K562 (cell line): ENCODE results near the gene RPRD1B. TPM values are rescaled to one million over a fixed set of nuclear protein-coding genes. Genes with fewer than 3 reads are reported as not detected.

Source experiments
- ATAC-seq: fragments of 200-7000 bp; cut with Tn5 transposase; 3 replicates; pipeline ENCODE4 v1.9.1; 2020; ENCODE audit warnings: moderate library complexity
- BruUV-seq: library from RNA; stranded (reverse); fragments of 400-500 nt; replicated peaks from 2 replicates; lab custom pipeline; 2021; lab: Mats Ljungman, UMichigan
- CTCF ChIA-PET: fragments of 300-600 bp; formaldehyde crosslinking; extraction: SDS; loops from one replicate; lab custom pipeline; 2021; ENCODE audit warnings: low intra/inter-chr PET ratio; lab: Yijun Ruan, JAX
- POLR2A ChIA-PET: fragments of 300-600, 350-650 bp; sonication (Branson Sonifier 250); formaldehyde crosslinking; extraction: SDS; loops from one replicate; lab custom pipeline; 2021; ENCODE audit warnings: antibody characterized with exemption, inconsistent platforms; lab: Yijun Ruan, JAX
- DNase-seq, 4 experiments: peaks; one replicate each; pipeline versions ENCODE4 v3.0.0 to v3.0.0-alpha.2; 2011 to 2018; ENCODE audit warnings: low spot score in 3 of 4, mixed read lengths in 3 of 4; ENCODE audit errors: extremely low read depth in 1 of 4
- FAIRE-seq: peaks from 2 replicates; lab custom pipeline; 2011; peaks lifted over from hg19 to GRCh38; lab: Jason Lieb, UNC
- H2AFZ ChIP-seq: 2 replicates; pipeline ENCODE4 v1.6.0; 2011; ENCODE audit warnings: low read depth, low read length, control low read depth, inconsistent platforms
- H3K27ac ChIP-seq: fragments of 200-600 bp; 3 replicates; pipeline ENCODE4 v1.8.0; 2011; ENCODE audit warnings: low read depth, mild to moderate bottlenecking, control low read depth, inconsistent platforms, low read length, moderate library complexity, mixed read lengths; ENCODE audit errors: extremely low read depth
- H3K27me3 ChIP-seq, 2 experiments: fragments of 300-600 bp in 1 of 2; 2 replicates in 1 of 2; 3 replicates in 1 of 2; pipeline versions ENCODE4 v1.6.0 to v1.8.0; 2011; ENCODE audit warnings: inconsistent platforms in 2 of 2, low read length in 2 of 2, mild to moderate bottlenecking in 1 of 2, mixed read lengths in 1 of 2, moderate library complexity in 1 of 2; ENCODE audit not compliant: control insufficient read depth in 2 of 2, insufficient read depth in 2 of 2
- H3K36me3 ChIP-seq: fragments of 300-600 bp; 3 replicates; pipeline ENCODE4 v1.8.0; 2011; ENCODE audit warnings: mild to moderate bottlenecking, low read length, inconsistent platforms; ENCODE audit not compliant: control insufficient read depth, insufficient read depth
- H3K4me1 ChIP-seq, 2 experiments: fragments of 200-600 bp in 1 of 2; replicated peaks in 1 of 2; 2 replicates in 1 of 2; 3 replicates in 1 of 2; pipeline versions ENCODE4 v1.5.1 to v1.8.0; 2011; ENCODE audit warnings: inconsistent platforms in 2 of 2, low read length in 2 of 2, mild to moderate bottlenecking in 1 of 2, mixed read lengths in 1 of 2, moderate library complexity in 1 of 2; ENCODE audit not compliant: control insufficient read depth in 2 of 2, insufficient read depth in 2 of 2
- H3K4me2 ChIP-seq: 2 replicates; pipeline ENCODE4 v1.6.1; 2011; ENCODE audit warnings: low read length, control low read depth, inconsistent platforms, mixed read lengths; ENCODE audit not compliant: insufficient read depth
- H3K4me3 ChIP-seq: fragments of 200-600 bp; sonication (generic), shearing (Covaris generic); 2 replicates; pipeline ENCODE4 v1.5.1; 2016; ENCODE audit warnings: control low read depth, inconsistent platforms
- H3K79me2 ChIP-seq: fragments of 200-600 bp; 3 replicates; pipeline ENCODE4 v1.8.0; 2011; ENCODE audit warnings: low read length, inconsistent platforms; ENCODE audit not compliant: control insufficient read depth, insufficient read depth
- H3K9ac ChIP-seq, 2 experiments: 2 replicates each; pipeline versions ENCODE4 v1.6.0 to v1.6.1; 2011; ENCODE audit warnings: low read depth in 2 of 2, low read length in 2 of 2, control low read depth in 1 of 2, inconsistent platforms in 1 of 2, mild to moderate bottlenecking in 1 of 2, mixed read lengths in 1 of 2; ENCODE audit not compliant: insufficient read depth in 1 of 2
- H3K9me1 ChIP-seq: one replicate; pipeline ENCODE4 v1.6.0; 2011; ENCODE audit warnings: inconsistent platforms, mild to moderate bottlenecking, low read length, moderate library complexity; ENCODE audit not compliant: control insufficient read depth, insufficient read depth
- H3K9me3 ChIP-seq: replicated peaks from 2 replicates; pipeline ENCODE4 v1.5.1; 2011; ENCODE audit warnings: low read depth, low read length, inconsistent platforms; ENCODE audit not compliant: control insufficient read depth, insufficient read depth
- H4K20me1 ChIP-seq: replicated peaks from 2 replicates; pipeline ENCODE4 v1.6.1; 2011; ENCODE audit warnings: low read length, inconsistent platforms, mixed read lengths; ENCODE audit not compliant: control insufficient read depth, insufficient read depth
- CBFA2T3 ChIP-seq: fragments of 450-650 bp; IDR thresholded peaks from 2 replicates; pipeline ENCODE4 v1.6.1; 2017
- HDAC2 ChIP-seq: fragments of 450-650 bp; IDR thresholded peaks from 2 replicates; pipeline ENCODE4 v1.6.1; 2016; ENCODE audit warnings: mild to moderate bottlenecking
- LARP7 ChIP-seq: fragments of 450-650 bp; IDR thresholded peaks from 2 replicates; pipeline ENCODE4 v1.6.1; 2016
- MEF2D ChIP-seq: conservative IDR thresholded peaks from 2 replicates; pipeline ENCODE4 v1.6.1; 2016; ENCODE audit warnings: low read depth, missing genetic modification characterization, missing compliant biosample characterization
- MYBL2 ChIP-seq, 2 experiments: fragments of 450-650 bp in 1 of 2; sonication (generic) in 1 of 2; formaldehyde crosslinking in 1 of 2; IDR thresholded peaks; 2 replicates each; pipeline versions ENCODE4 v1.6.1 to v1.8.1; 2017 to 2022; ENCODE audit warnings: borderline replicate concordance in 1 of 2, inconsistent platforms in 1 of 2, low read depth in 1 of 2, mild to moderate bottlenecking in 1 of 2, missing genetic modification reagents in 1 of 2, moderate library complexity in 1 of 2
- NFE2 ChIP-seq: IDR thresholded peaks from 2 replicates; pipeline ENCODE4 v1.6.1; 2014; ENCODE audit warnings: antibody characterized with exemption, low read depth
- RB1 ChIP-seq: fragments of 450-650 bp; IDR thresholded peaks from 2 replicates; pipeline ENCODE4 v1.6.1; 2017; ENCODE audit warnings: low read depth, mild to moderate bottlenecking
- RCOR1 ChIP-seq, 2 experiments: IDR thresholded peaks; 2 replicates each; pipeline ENCODE4 v1.6.1; 2012; ENCODE audit warnings: low read depth in 2 of 2, low read length in 2 of 2, borderline replicate concordance in 1 of 2, improper control_type of control experiment in 1 of 2
- SMC3 ChIP-seq: conservative IDR thresholded peaks from 2 replicates; pipeline ENCODE4 v1.6.1; 2011; ENCODE audit warnings: low read depth, low read length, improper control_type of control experiment; ENCODE audit not compliant: insufficient read depth
- TBL1XR1 ChIP-seq, 2 experiments: IDR thresholded peaks; 2 replicates each; pipeline ENCODE4 v1.6.1; 2012; ENCODE audit warnings: improper control_type of control experiment in 2 of 2, low read length in 2 of 2, mild to moderate bottlenecking in 1 of 2
- TEAD4 ChIP-seq, 2 experiments: sonication (generic) in 1 of 2; formaldehyde crosslinking in 1 of 2; IDR thresholded peaks; 2 replicates each; pipeline versions ENCODE4 v1.6.1 to v1.8.0; 2012 to 2022; ENCODE audit warnings: borderline replicate concordance in 1 of 2, inconsistent platforms in 1 of 2, low read length in 1 of 2, mild to moderate bottlenecking in 1 of 2, missing genetic modification reagents in 1 of 2
- THRA ChIP-seq: fragments of 450-650 bp; IDR thresholded peaks from 2 replicates; pipeline ENCODE4 v1.6.1; 2017; ENCODE audit warnings: mild to moderate bottlenecking, moderate library complexity
- U2AF1 ChIP-seq: fragments of 200-400 bp; formaldehyde crosslinking; optimal IDR thresholded peaks from 2 replicates; pipeline ENCODE3; 2017; ENCODE audit warnings: mild to moderate bottlenecking, low read depth, low read length, moderate library complexity
- VEZF1 ChIP-seq: fragments of 200-800 bp; sonication (Bioruptor generic); IDR thresholded peaks from 2 replicates; pipeline ENCODE4 v1.6.1; 2017; ENCODE audit warnings: missing genetic modification characterization, missing compliant biosample characterization
- XRCC5 ChIP-seq: fragments of 200-400 bp; formaldehyde crosslinking; IDR thresholded peaks from 2 replicates; pipeline ENCODE4 v1.6.1; 2017; ENCODE audit warnings: low read depth, mild to moderate bottlenecking, low read length
- ZBTB34 ChIP-seq: fragments of 250-450 bp; sonication (Bioruptor Pico); IDR thresholded peaks from 2 replicates; pipeline ENCODE4 v1.8.0; 2021; ENCODE audit warnings: mild to moderate bottlenecking, moderate library complexity
- ZNF384 ChIP-seq: IDR thresholded peaks from 2 replicates; pipeline ENCODE4 v1.6.1; 2012; ENCODE audit warnings: low read depth, low read length, improper control_type of control experiment
- WGBS: fragments of 100-300 bp; shearing (Covaris generic); methylation state at CpG from one replicate; pipeline ENCODE4 v1.1.6; 2016; ENCODE audit warnings: low coverage, mixed read lengths; ENCODE audit not compliant: insufficient coverage; ENCODE audit errors: missing lambda C conversion rate; 5-methylcytosine and 5-hydroxymethylcytosine counted together
- in situ Hi-C: fragments of 300-500 bp; cut with MboI; formaldehyde crosslinking; loops from 4 replicates; pipeline ENCODE4 v1.15.0; 2018; ENCODE audit warnings: inconsistent platforms, mixed read lengths
- intact Hi-C: fragments of 100-400 bp; cut with micrococcal nuclease; formaldehyde crosslinking; loops from 2 replicates; pipeline ENCODE4 v1.14.2; 2022
- polyA plus RNA-seq, 8 experiments: library from polyadenylated mRNA; depleted of rRNA in 4 of 8; stranded (reverse) in 5 of 8; unstranded in 3 of 8; fragments of >200 nt; fragmentation: Nextera tagmentation in 2 of 8; fragmentation: Illumina TruSeq in 1 of 8; extraction: Ambion mirVana in 2 of 8; extraction: Trizol in 1 of 8; gene quantifications; 2 replicates each; pipeline versions ENCODE4 v1.2.1 to v1.2.3, GENCODE V29; 2011 to 2014; ENCODE audit warnings: inconsistent platforms in 1 of 8, missing spikeins in 1 of 8
- total RNA-seq, 7 experiments: library from RNA; depleted of rRNA in 6 of 7; stranded (reverse); fragments of >200 nt in 6 of 7; fragmentation: Illumina TruSeq in 2 of 7; extraction: Trizol in 2 of 7; gene quantifications; 2 replicates each; pipeline versions ENCODE4 v1.2.1 to v1.2.3, GENCODE V29; 2011 to 2021; ENCODE audit warnings: low replicate concordance in 1 of 7

Gene RPRD1B
- total and polyA plus RNA-seq, 9 of the 15 experiments (the other 6 are each of a cell fraction or from before 2014, with no cell fraction given) = 5.5 to 43.0 (median 24.4) TPM

GRCh38 chr20:37992802-37993409, 40.6 kb upstream of the RPRD1B start:
- peaks cover 9% of the 10 kb centered on the region for H3K9me1 ChIP-seq
- CTCF ChIA-PET = interaction anchor here (0.6 to 1.2 kb wide), 5 partner anchors 52 to 790 kb away, joined by 3 to 9 read pairs (median 3); no protein-coding TSS in a partner anchor
- FAIRE-seq (peak; percentile 74), ATAC-seq (peak; percentile 85), DNase-seq (peak; percentile 73 to 79 (median 78))
- POLR2A ChIA-PET = interaction anchor here (0.6 to 1.0 kb wide), 2 partner anchors 8 to 412 kb away, joined by 3 to 4 read pairs; no protein-coding TSS in a partner anchor
- H3K9me3 ChIP-seq = no peaks in the 10 kb centered on the region
- H3K9ac ChIP-seq = no peak overlapping the region
- H3K4me2 ChIP-seq = no peak overlapping the region
- peaks cover 20% of the 10 kb centered on the region for H4K20me1 ChIP-seq
- H3K27me3 ChIP-seq = no peaks in the 10 kb centered on the region
- peaks cover 6 to 10% of the 10 kb centered on the region in 2 experiments; a peak in 3 of 5 replicates for H3K4me1 ChIP-seq
- no peaks in the 10 kb centered on the region for H3K79me2 ChIP-seq
- H3K4me3 ChIP-seq = no peak overlapping the region
- peaks cover 94% of the 10 kb centered on the region for H3K36me3 ChIP-seq
- intact Hi-C loops = loop anchor here (1.0 to 10.0 kb wide), 3 partner anchors 91 to 428 kb away; no protein-coding TSS in a partner anchor
- in situ Hi-C loops = no loop called here
- no TSS peak for BruUV-seq
- WGBS = 21% methylated on average over 5 of the region's 5 CpGs
- no peak overlapping the region for H2AFZ ChIP-seq
- peak overlapping the region; percentile 20; the same call in 1 of the 3 replicates for H3K27ac ChIP-seq
- no peak for TF ChIP-seq ZBTB34 (CRISPR knock-in tag)
- no peak for TF ChIP-seq RB1
- peak; percentile 98 for TF ChIP-seq ZNF384
- TF ChIP-seq TBL1XR1 (IDR thresholded peaks at IDR 0.05; ENCODE audit: low read length in 2 of 2) = peak in 1 of 2 experiments; percentile 53; a peak in 1 of 4 replicates
- no peak for TF ChIP-seq U2AF1
- peak; percentile 34; the same call in 1 of the 2 replicates for TF ChIP-seq NFE2
- peak; percentile 90 for TF ChIP-seq VEZF1 (CRISPR knock-in tag)
- no peak for TF ChIP-seq MYBL2 (IDR thresholded peaks at IDR 0.05; ENCODE audit: low read depth)
- no peak for TF ChIP-seq MYBL2 (CRISPR knock-in tag; IDR thresholded peaks at IDR 0.05; ENCODE audit: borderline replicate concordance)
- TF ChIP-seq XRCC5 = 0 out of 2 replicates have a peak, but pooled peaks have one; percentile 30
- no peak for TF ChIP-seq THRA
- TF ChIP-seq RCOR1 (IDR thresholded peaks at IDR 0.05; ENCODE audit: borderline replicate concordance in 1 of 2, low read depth in 2 of 2, low read length in 2 of 2) = 0 out of 4 replicates have a peak, but pooled peaks of 1 of the 2 experiments have one; percentile 11
- no peak for TF ChIP-seq HDAC2
- TF ChIP-seq LARP7 = no peak
- TF ChIP-seq CBFA2T3 = 0 out of 2 replicates have a peak, but pooled peaks have one; percentile 14
- TF ChIP-seq SMC3 = 0 out of 2 replicates have a peak, but pooled peaks have one; percentile 54
- TF ChIP-seq MEF2D (tag) = peak; percentile 85
- TF ChIP-seq TEAD4 (IDR thresholded peaks at IDR 0.05; ENCODE audit: low read length) = peak; percentile 53; the same call in 1 of the 2 replicates
- TF ChIP-seq TEAD4 (CRISPR knock-in tag; IDR thresholded peaks at IDR 0.05; ENCODE audit: borderline replicate concordance) = no peak
